MM.1S (cell line): ENCODE measurements around the gene DAP.

Source experiments
- DNase-seq: peaks from one replicate; pipeline ENCODE4 v3.0.0-alpha.2; 2015
- H2AFZ ChIP-seq: fragments of 300-600 bp; sonication (generic); 2 replicates; pipeline ENCODE4 v1.6.0; 2016; ENCODE audit warnings: antibody characterized with exemption, low read length
- H3F3A ChIP-seq: fragments of 300-600 bp; sonication (generic); 2 replicates; pipeline ENCODE4 v1.6.1; 2016; ENCODE audit warnings: mild to moderate bottlenecking, antibody characterized with exemption, low read length, moderate library complexity, mixed read lengths; ENCODE audit not compliant: insufficient read depth
- H3K27ac ChIP-seq: fragments of 300-600 bp; sonication (generic); 2 replicates; pipeline ENCODE4 v1.5.1; 2016; ENCODE audit warnings: mild to moderate bottlenecking, low read length
- H3K27me3 ChIP-seq: fragments of 300-600 bp; sonication (generic); replicated peaks from 2 replicates; pipeline ENCODE4 v1.6.0; 2016; ENCODE audit warnings: low read length; ENCODE audit not compliant: insufficient read depth
- H3K36me3 ChIP-seq: fragments of 300-600 bp; sonication (generic); replicated peaks from 2 replicates; pipeline ENCODE4 v1.6.1; 2016; ENCODE audit warnings: mild to moderate bottlenecking, low read length, mixed read lengths; ENCODE audit not compliant: insufficient read depth
- H3K4me1 ChIP-seq: fragments of 300-600 bp; sonication (generic); 2 replicates; pipeline ENCODE4 v1.6.1; 2016; ENCODE audit warnings: low read length, mixed read lengths
- H3K4me2 ChIP-seq: fragments of 300-600 bp; sonication (generic); 2 replicates; pipeline ENCODE4 v1.6.0; 2016; ENCODE audit warnings: low read depth, low read length
- H3K4me3 ChIP-seq: fragments of 300-600 bp; sonication (generic); 2 replicates; pipeline ENCODE4 v1.5.1; 2016; ENCODE audit warnings: low read length, mixed read lengths
- H3K79me2 ChIP-seq: fragments of 300-600 bp; sonication (generic); 2 replicates; pipeline ENCODE4 v1.6.1; 2016; ENCODE audit warnings: mixed run types, low read length, mixed read lengths
- H3K9ac ChIP-seq: fragments of 300-600 bp; sonication (generic); 2 replicates; pipeline ENCODE4 v1.6.1; 2016; ENCODE audit warnings: low read length, mixed read lengths
- H3K9me2 ChIP-seq: fragments of 300-600 bp; sonication (generic); replicated peaks from 2 replicates; pipeline ENCODE4 v1.6.1; 2016; ENCODE audit warnings: mild to moderate bottlenecking, low read length, mixed read lengths; ENCODE audit not compliant: insufficient read depth
- H3K9me3 ChIP-seq: fragments of 300-600 bp; sonication (generic); replicated peaks from 2 replicates; pipeline ENCODE4 v1.6.1; 2016; ENCODE audit warnings: mild to moderate bottlenecking, low read length, mixed read lengths; ENCODE audit not compliant: insufficient read depth
- H4K20me1 ChIP-seq: fragments of 300-600 bp; sonication (generic); 2 replicates; pipeline ENCODE4 v1.6.1; 2016; ENCODE audit warnings: mild to moderate bottlenecking, low read length, moderate library complexity, mixed read lengths; ENCODE audit not compliant: insufficient read depth
- EZH2 ChIP-seq: fragments of 300-600 bp; sonication (generic); optimal IDR thresholded peaks from 2 replicates; pipeline ENCODE3; 2017; ENCODE audit warnings: low read depth, mild to moderate bottlenecking, antibody characterized with exemption, low read length, mixed read lengths
- EZH2phosphoT487 ChIP-seq: fragments of 300-600 bp; sonication (generic); IDR thresholded peaks from 2 replicates; pipeline ENCODE4 v1.6.1; 2018; ENCODE audit warnings: antibody characterized with exemption, low read length
- TF ChIP-seq, protein P1 (sequence below): fragments of 300-600 bp; sonication (generic); IDR thresholded peaks from 2 replicates; pipeline ENCODE4 v1.5.1; 2016; ENCODE audit warnings: antibody characterized with exemption, low read length, mixed read lengths

DAP gene

DNA sequence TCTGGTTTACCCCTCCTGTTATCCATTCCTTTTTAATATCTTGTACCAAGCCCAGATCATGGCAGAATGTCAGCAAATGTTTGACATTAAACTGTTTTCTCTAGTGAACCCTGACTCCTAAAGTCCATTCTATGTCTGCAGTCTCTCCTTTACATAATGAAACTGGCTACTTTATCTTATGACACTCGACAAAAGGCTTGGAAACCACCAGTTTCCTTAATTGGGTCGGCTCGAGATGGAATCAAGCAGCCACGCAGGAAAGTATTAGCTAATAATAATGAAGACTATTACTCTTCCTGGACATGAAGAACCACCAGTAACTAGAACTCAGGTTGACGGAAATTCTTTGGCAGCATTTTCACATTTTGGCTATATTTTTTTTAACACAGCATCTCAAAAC is 17.5 kb downstream of the DAP start:
- H3K27me3 ChIP-seq, result no peaks in the 10 kb centered on the region
- H3K9me2 ChIP-seq, result no peaks in the 10 kb centered on the region
- H3F3A ChIP-seq, result no peaks in the 10 kb centered on the region
- H3K4me3 ChIP-seq, result no peak overlapping the region
- no peak overlapping the region for H3K27ac ChIP-seq
- H3K9me3 ChIP-seq, result no peaks in the 10 kb centered on the region
- DNase-seq, result no peak
- TF ChIP-seq EZH2 (no peak), EZH2phosphoT487 (no peak)
- TF ChIP-seq, protein P1, sequence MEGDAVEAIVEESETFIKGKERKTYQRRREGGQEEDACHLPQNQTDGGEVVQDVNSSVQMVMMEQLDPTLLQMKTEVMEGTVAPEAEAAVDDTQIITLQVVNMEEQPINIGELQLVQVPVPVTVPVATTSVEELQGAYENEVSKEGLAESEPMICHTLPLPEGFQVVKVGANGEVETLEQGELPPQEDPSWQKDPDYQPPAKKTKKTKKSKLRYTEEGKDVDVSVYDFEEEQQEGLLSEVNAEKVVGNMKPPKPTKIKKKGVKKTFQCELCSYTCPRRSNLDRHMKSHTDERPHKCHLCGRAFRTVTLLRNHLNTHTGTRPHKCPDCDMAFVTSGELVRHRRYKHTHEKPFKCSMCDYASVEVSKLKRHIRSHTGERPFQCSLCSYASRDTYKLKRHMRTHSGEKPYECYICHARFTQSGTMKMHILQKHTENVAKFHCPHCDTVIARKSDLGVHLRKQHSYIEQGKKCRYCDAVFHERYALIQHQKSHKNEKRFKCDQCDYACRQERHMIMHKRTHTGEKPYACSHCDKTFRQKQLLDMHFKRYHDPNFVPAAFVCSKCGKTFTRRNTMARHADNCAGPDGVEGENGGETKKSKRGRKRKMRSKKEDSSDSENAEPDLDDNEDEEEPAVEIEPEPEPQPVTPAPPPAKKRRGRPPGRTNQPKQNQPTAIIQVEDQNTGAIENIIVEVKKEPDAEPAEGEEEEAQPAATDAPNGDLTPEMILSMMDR, result no peak
- H2AFZ ChIP-seq, result no peak overlapping the region
- no peaks in the 10 kb centered on the region for H3K79me2 ChIP-seq
- H3K9ac ChIP-seq, result no peak overlapping the region
- H4K20me1 ChIP-seq, result no peaks in the 10 kb centered on the region
- H3K4me2 ChIP-seq, result no peak overlapping the region
- peaks cover 5% of the 10 kb centered on the region; the same call in 1 of the 2 replicates for H3K36me3 ChIP-seq
- H3K4me1 ChIP-seq, result no peaks in the 10 kb centered on the region

DNA sequence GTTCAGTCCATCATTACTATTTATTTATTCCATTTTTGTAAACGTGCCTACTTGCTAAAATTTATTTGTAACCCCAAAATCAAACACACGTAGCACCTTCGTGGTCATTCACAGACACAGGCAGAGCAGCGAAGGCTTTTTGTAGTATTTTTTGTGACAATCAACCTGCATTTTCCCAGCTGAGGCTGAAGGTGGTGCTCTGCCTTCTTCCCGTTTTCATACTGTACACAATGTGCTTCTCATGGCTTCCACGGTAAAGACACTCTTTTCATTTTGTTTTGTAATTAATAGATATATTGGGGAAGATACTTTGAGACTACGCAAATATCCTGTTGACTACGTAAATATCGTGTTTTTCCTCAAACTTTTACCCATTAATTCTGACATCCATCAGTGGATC is 19.4 kb downstream of the DAP start:
- Histone ChIP-seq H3K9ac (no peak overlapping the region), H3K9me2 (no peaks in the 10 kb centered on the region), H3K79me2 (peaks cover 6% of the 10 kb centered on the region; the same call in 1 of the 2 replicates), H3K4me2 (no peak overlapping the region), H3K36me3 (peaks cover 2% of the 10 kb centered on the region; the same call in 1 of the 2 replicates), H3K4me1 (no peaks in the 10 kb centered on the region), H3K4me3 (no peak overlapping the region), H3K27me3 (no peaks in the 10 kb centered on the region), H3F3A (no peaks in the 10 kb centered on the region), H3K9me3 (no peaks in the 10 kb centered on the region), H2AFZ (no peak overlapping the region), H3K27ac (no peak overlapping the region), H4K20me1 (no peaks in the 10 kb centered on the region)
- no peak for DNase-seq
- TF ChIP-seq EZH2 (no peak), EZH2phosphoT487 (no peak)
- TF ChIP-seq, protein P1, result no peak

DNA sequence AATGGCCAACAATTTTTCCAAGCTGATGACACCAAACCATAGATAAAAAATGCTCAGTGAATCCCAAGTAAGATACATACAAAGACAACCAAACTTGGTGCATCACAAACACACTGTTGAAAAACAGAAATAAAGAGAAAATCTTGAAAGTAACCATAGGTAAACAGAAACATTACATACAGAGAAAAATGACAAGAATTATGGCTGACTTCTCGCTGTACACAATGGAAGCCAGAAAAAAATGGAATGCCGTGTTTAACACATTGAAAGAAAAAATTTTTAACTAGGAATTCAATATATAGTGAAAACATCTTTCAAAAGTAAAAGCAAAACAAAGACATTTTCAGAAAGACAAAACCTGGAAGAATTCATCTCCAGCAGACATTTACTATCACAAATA is 20.6 kb downstream of the DAP start:
- H2AFZ ChIP-seq, result no peak overlapping the region
- H3K9me3 ChIP-seq, result no peaks in the 10 kb centered on the region
- H3F3A ChIP-seq, result no peaks in the 10 kb centered on the region
- DNase-seq, result no peak
- H3K27ac ChIP-seq, result no peak overlapping the region
- peaks cover 8% of the 10 kb centered on the region; the same call in 1 of the 2 replicates for H3K79me2 ChIP-seq
- H3K4me1 ChIP-seq, result no peaks in the 10 kb centered on the region
- no peak overlapping the region for H3K4me3 ChIP-seq
- H4K20me1 ChIP-seq, result no peaks in the 10 kb centered on the region
- no peaks in the 10 kb centered on the region; the same call in 1 of the 2 replicates for H3K36me3 ChIP-seq
- H3K9me2 ChIP-seq, result no peaks in the 10 kb centered on the region
- H3K4me2 ChIP-seq, result no peak overlapping the region
- H3K9ac ChIP-seq, result no peak overlapping the region
- H3K27me3 ChIP-seq, result no peaks in the 10 kb centered on the region
- no peak for TF ChIP-seq EZH2phosphoT487
- TF ChIP-seq, protein P1, result no peak
- TF ChIP-seq EZH2, result no peak
